DOHH2 (cell line): ENCODE results near the gene NFATC3.
"Not testable (repeated sequence)": the region's sequence is repeated elsewhere in the genome, so short reads cannot be mapped to it uniquely, and the experiment has no call there.

Experiments used
- H3F3A ChIP-seq: fragments of 200-600 bp; sonication (generic), shearing (Covaris generic); 2 replicates; pipeline ENCODE4 v1.6.0; 2016; ENCODE audit warnings: antibody characterized with exemption, mild to moderate bottlenecking; ENCODE audit not compliant: control insufficient read depth, insufficient read depth
- H3K27ac ChIP-seq: fragments of 200-600 bp; sonication (generic); 2 replicates; pipeline ENCODE4 v1.5.1; 2014; ENCODE audit warnings: low read depth, mild to moderate bottlenecking, low read length, moderate library complexity
- H3K27me3 ChIP-seq: fragments of 200-600 bp; sonication (generic); 2 replicates; pipeline ENCODE4 v1.6.1; 2014; ENCODE audit warnings: mild to moderate bottlenecking, low read length, mixed read lengths; ENCODE audit not compliant: control insufficient read depth
- H3K36me3 ChIP-seq: fragments of 200-600 bp; sonication (generic); 2 replicates; pipeline ENCODE4 v1.6.1; 2014; ENCODE audit warnings: mild to moderate bottlenecking, low read length, moderate library complexity, mixed read lengths; ENCODE audit not compliant: control insufficient read depth
- H3K4me1 ChIP-seq: fragments of 200-600 bp; sonication (generic); 2 replicates; pipeline ENCODE4 v1.6.1; 2014; ENCODE audit warnings: mild to moderate bottlenecking, low read length, mixed read lengths; ENCODE audit not compliant: control insufficient read depth
- H3K4me2 ChIP-seq: fragments of 200-600 bp; sonication (generic); 2 replicates; pipeline ENCODE4 v1.6.0; 2014; ENCODE audit warnings: mild to moderate bottlenecking, low read length, moderate library complexity
- H3K4me3 ChIP-seq: fragments of 200-600 bp; sonication (generic); 2 replicates; pipeline ENCODE4 v1.5.1; 2014; ENCODE audit warnings: mild to moderate bottlenecking, low read length, mixed read lengths
- H3K79me2 ChIP-seq: fragments of 200-600 bp; sonication (generic); 2 replicates; pipeline ENCODE4 v1.6.1; 2014; ENCODE audit warnings: mild to moderate bottlenecking, low read length, mixed read lengths; ENCODE audit not compliant: control insufficient read depth
- H3K9me2 ChIP-seq: fragments of 200-600 bp; sonication (generic); replicated peaks from 2 replicates; pipeline ENCODE4 v1.6.1; 2014; ENCODE audit warnings: mild to moderate bottlenecking, low read length, mixed read lengths; ENCODE audit not compliant: control insufficient read depth
- H3K9me3 ChIP-seq: fragments of 200-600 bp; sonication (generic); 2 replicates; pipeline ENCODE4 v1.6.1; 2014; ENCODE audit warnings: antibody characterized with exemption, low read length, mixed read lengths; ENCODE audit not compliant: control insufficient read depth, insufficient read depth
- H4K20me1 ChIP-seq: fragments of 200-600 bp; sonication (generic); 2 replicates; pipeline ENCODE4 v1.6.0; 2014; ENCODE audit warnings: low read depth, mild to moderate bottlenecking, antibody characterized with exemption, low read length, moderate library complexity; ENCODE audit not compliant: control insufficient read depth, insufficient read depth
- CTCF ChIP-seq: fragments of 200-600 bp; sonication (generic); IDR thresholded peaks from one replicate; pipeline ENCODE4 v1.5.1; 2014; ENCODE audit warnings: antibody characterized with exemption, mild to moderate bottlenecking, low read depth, low read length; ENCODE audit not compliant: poor library complexity, severe bottlenecking
- EZH2phosphoT487 ChIP-seq: fragments of 200-600 bp; sonication (generic); IDR thresholded peaks from 2 replicates; pipeline ENCODE4 v1.6.1; 2017; ENCODE audit warnings: borderline replicate concordance, mild to moderate bottlenecking, antibody characterized with exemption, low read length, moderate library complexity, mixed read lengths

NFATC3 gene

GRCh38 chr16:68097895-68098294, 12.7 kb downstream of the NFATC3 start:
- no peaks in the 10 kb centered on the region for H3K9me2 ChIP-seq
- 0 out of 2 replicates have a peak, but pooled peaks cover 4% of the 10 kb centered on the region for H3F3A ChIP-seq
- peaks cover 99% of the 10 kb centered on the region for H3K79me2 ChIP-seq
- H3K9me3 ChIP-seq = no peaks in the 10 kb centered on the region
- no peaks in the 10 kb centered on the region; the same call in 1 of the 2 replicates for H3K36me3 ChIP-seq
- no peaks in the 10 kb centered on the region for H3K27me3 ChIP-seq
- H3K4me1 ChIP-seq = peaks cover 26% of the 10 kb centered on the region
- H4K20me1 ChIP-seq = peaks cover 29% of the 10 kb centered on the region
- no peak overlapping the region for H3K4me3 ChIP-seq
- no peak overlapping the region for H3K4me2 ChIP-seq
- no peak overlapping the region for H3K27ac ChIP-seq
- TF ChIP-seq EZH2phosphoT487 = no peak
- TF ChIP-seq CTCF = no peak

- peaks cover 7% of the 10 kb centered on the region for H3K4me1 ChIP-seq
- no peak overlapping the region for H3K4me2 ChIP-seq
- H3K4me3 ChIP-seq = no peak overlapping the region
- H3K27ac ChIP-seq = no peak overlapping the region
- 0 out of 2 replicates have a peak, but pooled peaks cover 4% of the 10 kb centered on the region for H3F3A ChIP-seq
- H3K79me2 ChIP-seq = peaks cover 99% of the 10 kb centered on the region
- H3K9me3 ChIP-seq = peaks cover 7% of the 10 kb centered on the region; the same call in 1 of the 2 replicates
- no peaks in the 10 kb centered on the region for H3K9me2 ChIP-seq
- H3K36me3 ChIP-seq = no peaks in the 10 kb centered on the region; the same call in 1 of the 2 replicates
- no peaks in the 10 kb centered on the region for H3K27me3 ChIP-seq
- TF ChIP-seq EZH2phosphoT487 (no peak), CTCF (no peak)
- peaks cover 20% of the 10 kb centered on the region; the same call in 1 of the 2 replicates for H4K20me1 ChIP-seq
These were observed 15.3 kb downstream of the NFATC3 start for GRCh38 chr16:68100488-68100887.

- Histone ChIP-seq H3K9me2 (no peaks in the 10 kb centered on the region), H3K4me3 (no peak overlapping the region), H4K20me1 (no peaks in the 10 kb centered on the region), H3K79me2 (peaks cover 97% of the 10 kb centered on the region), H3K36me3 (no peaks in the 10 kb centered on the region), H3K27ac (no peak overlapping the region), H3K4me1 (peaks cover 16% of the 10 kb centered on the region), H3F3A (no peaks in the 10 kb centered on the region), H3K4me2 (no peak overlapping the region), H3K27me3 (no peaks in the 10 kb centered on the region), H3K9me3 (peaks cover 13% of the 10 kb centered on the region; the same call in 1 of the 2 replicates)
- no peak for TF ChIP-seq EZH2phosphoT487
- TF ChIP-seq CTCF = no peak
These were observed 20.4 kb downstream of the NFATC3 start for GRCh38 chr16:68105611-68106010.

GRCh38 chr16:68107230-68107928, 22.2 kb downstream of the NFATC3 start:
- H3K36me3 ChIP-seq, H3K4me3 ChIP-seq, H3K9me2 ChIP-seq, H3F3A ChIP-seq, H3K4me2 ChIP-seq, H3K27ac ChIP-seq, H3K27me3 ChIP-seq, H4K20me1 ChIP-seq: not testable (repeated sequence)
- Histone ChIP-seq H3K79me2 (peaks cover 97% of the 10 kb centered on the region), H3K4me1 (peaks cover 14% of the 10 kb centered on the region), H3K9me3 (peaks cover 13% of the 10 kb centered on the region; the same call in 1 of the 2 replicates)

GRCh38 chr16:68109156-68109555, 24.0 kb downstream of the NFATC3 start:
- H4K20me1 ChIP-seq, H3K9me3 ChIP-seq, H3K4me3 ChIP-seq, H3K9me2 ChIP-seq, H3K27me3 ChIP-seq, H3K4me2 ChIP-seq, H3K36me3 ChIP-seq, H3F3A ChIP-seq, H3K4me1 ChIP-seq, H3K27ac ChIP-seq: not testable (repeated sequence)
- peaks cover 97% of the 10 kb centered on the region for H3K79me2 ChIP-seq

GRCh38 chr16:68110611-68111010, 25.4 kb downstream of the NFATC3 start:
- not testable (repeated sequence) for H3K9me3 ChIP-seq
- H3K4me1 ChIP-seq = peaks cover 12% of the 10 kb centered on the region

More at GRCh38 chr16:68110611-68111010, 25.4 kb downstream of the NFATC3 start:
- H3F3A ChIP-seq, H3K27me3 ChIP-seq, H3K4me3 ChIP-seq, H3K4me2 ChIP-seq, H3K36me3 ChIP-seq, H4K20me1 ChIP-seq, H3K9me2 ChIP-seq, H3K27ac ChIP-seq: not testable (repeated sequence)
- H3K79me2 ChIP-seq = peaks cover 97% of the 10 kb centered on the region
